Type B pancreatic cell (in vitro differentiated cells): ENCODE data around the gene ST6GAL1. TPM values are rescaled to one million over a fixed set of nuclear protein-coding genes. Genes with fewer than 3 reads are reported as not detected.

Source experiments
- DNase-seq: peaks from one replicate; pipeline ENCODE4 v3.0.0; 2021; ENCODE audit warnings: mixed read lengths; ENCODE audit not compliant: unreplicated experiment; ENCODE audit errors: extremely low spot score
- H3K27ac Mint-ChIP-seq: 2 replicates; pipeline ENCODE4 v1.8.0; 2021; ENCODE audit warnings: mild to moderate bottlenecking, mixed read lengths
- H3K27me3 Mint-ChIP-seq: 2 replicates; pipeline ENCODE4 v1.8.0; 2021; ENCODE audit warnings: mixed read lengths
- H3K36me3 Mint-ChIP-seq: 2 replicates; pipeline ENCODE4 v1.8.0; 2021; ENCODE audit warnings: mixed read lengths
- H3K4me1 Mint-ChIP-seq: one replicate; pipeline ENCODE4 v1.8.0; 2021; ENCODE audit warnings: mixed read lengths; ENCODE audit not compliant: unreplicated experiment
- H3K4me3 Mint-ChIP-seq: 2 replicates; pipeline ENCODE4 v1.8.0; 2021; ENCODE audit warnings: mild to moderate bottlenecking, mixed read lengths
- H3K9me3 Mint-ChIP-seq: 2 replicates; pipeline ENCODE4 v1.8.0; 2021; ENCODE audit warnings: mixed read lengths
- total RNA-seq: library from RNA; stranded (reverse); gene quantifications from 2 replicates; pipeline ENCODE4 v1.2.1, GENCODE V29; 2021; ENCODE audit warnings: low replicate concordance
- TF ChIP-seq, protein P1 (sequence below): fragments of 200-600 bp; sonication (generic); conservative IDR thresholded peaks from 2 replicates; pipeline ENCODE4 v1.5.0; 2021; ENCODE audit warnings: antibody characterized with exemption, mild to moderate bottlenecking

The ST6GAL1 gene
- total RNA-seq, 1 donor from 2014 or later: 51.8 TPM

DNA sequence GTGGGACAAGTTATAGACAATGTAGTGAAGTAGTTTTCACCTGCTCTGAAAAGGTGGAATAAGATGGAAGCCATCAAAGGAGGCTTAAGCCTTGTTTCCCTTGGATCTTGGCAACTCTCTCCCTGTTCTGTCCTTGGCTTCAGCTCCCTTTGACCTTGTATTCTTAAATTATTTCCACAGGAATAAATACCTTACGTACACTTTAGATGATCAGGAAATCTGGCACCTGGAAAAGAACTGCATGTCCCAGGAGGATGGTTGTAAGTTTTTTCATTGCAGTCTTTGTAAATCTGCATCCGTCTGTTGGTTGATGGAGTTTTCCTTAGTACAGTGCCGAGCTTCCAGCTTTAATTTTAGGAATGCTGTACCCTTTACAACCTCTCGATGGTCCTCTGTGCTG, 11.8 kb downstream of the ST6GAL1 start:
- peaks cover 35% of the 10 kb centered on the region for H3K36me3 Mint-ChIP-seq

DNA sequence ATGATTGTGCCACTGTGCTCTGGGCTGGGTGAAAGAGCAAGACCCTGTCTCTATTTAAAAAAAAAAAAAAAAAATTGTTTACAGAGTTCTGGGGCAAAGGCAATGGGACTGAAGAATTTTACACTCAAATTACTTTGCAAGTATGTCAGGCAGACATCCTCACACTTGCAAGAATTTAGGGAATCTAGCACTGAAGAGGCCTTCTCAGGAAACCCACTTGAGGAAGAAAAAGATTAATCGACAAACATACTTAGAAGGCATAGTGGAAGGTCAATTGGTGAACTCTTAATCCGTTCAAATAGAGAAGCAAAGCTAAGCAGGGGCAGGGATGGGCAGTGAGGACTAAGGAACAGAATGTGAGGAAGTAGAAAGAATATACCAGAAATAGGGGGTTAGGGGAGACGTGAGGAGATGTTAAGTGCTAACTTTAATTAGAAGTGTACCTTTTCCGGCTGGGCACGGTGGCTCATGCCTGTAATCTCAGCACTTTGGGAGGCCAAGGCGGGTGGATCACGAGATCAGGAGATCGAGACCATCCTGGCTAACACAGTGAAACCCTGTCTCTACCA, 15.0 kb downstream of the ST6GAL1 start:
- peaks cover 27% of the 10 kb centered on the region for H3K36me3 Mint-ChIP-seq
- no peak overlapping the region for H3K27ac Mint-ChIP-seq
- peaks cover 19% of the 10 kb centered on the region for H3K4me1 Mint-ChIP-seq

More for the DNA sequence above, 11.8 kb downstream of the ST6GAL1 start:
- no peak for DNase-seq
- no peaks in the 10 kb centered on the region for H3K27me3 Mint-ChIP-seq
- H3K9me3 Mint-ChIP-seq: peaks cover 4% of the 10 kb centered on the region
- H3K4me3 Mint-ChIP-seq: no peak overlapping the region
- H3K27ac Mint-ChIP-seq: no peak overlapping the region
- TF ChIP-seq, protein P1, sequence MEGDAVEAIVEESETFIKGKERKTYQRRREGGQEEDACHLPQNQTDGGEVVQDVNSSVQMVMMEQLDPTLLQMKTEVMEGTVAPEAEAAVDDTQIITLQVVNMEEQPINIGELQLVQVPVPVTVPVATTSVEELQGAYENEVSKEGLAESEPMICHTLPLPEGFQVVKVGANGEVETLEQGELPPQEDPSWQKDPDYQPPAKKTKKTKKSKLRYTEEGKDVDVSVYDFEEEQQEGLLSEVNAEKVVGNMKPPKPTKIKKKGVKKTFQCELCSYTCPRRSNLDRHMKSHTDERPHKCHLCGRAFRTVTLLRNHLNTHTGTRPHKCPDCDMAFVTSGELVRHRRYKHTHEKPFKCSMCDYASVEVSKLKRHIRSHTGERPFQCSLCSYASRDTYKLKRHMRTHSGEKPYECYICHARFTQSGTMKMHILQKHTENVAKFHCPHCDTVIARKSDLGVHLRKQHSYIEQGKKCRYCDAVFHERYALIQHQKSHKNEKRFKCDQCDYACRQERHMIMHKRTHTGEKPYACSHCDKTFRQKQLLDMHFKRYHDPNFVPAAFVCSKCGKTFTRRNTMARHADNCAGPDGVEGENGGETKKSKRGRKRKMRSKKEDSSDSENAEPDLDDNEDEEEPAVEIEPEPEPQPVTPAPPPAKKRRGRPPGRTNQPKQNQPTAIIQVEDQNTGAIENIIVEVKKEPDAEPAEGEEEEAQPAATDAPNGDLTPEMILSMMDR: no peak
- H3K4me1 Mint-ChIP-seq: peaks cover 26% of the 10 kb centered on the region

DNA sequence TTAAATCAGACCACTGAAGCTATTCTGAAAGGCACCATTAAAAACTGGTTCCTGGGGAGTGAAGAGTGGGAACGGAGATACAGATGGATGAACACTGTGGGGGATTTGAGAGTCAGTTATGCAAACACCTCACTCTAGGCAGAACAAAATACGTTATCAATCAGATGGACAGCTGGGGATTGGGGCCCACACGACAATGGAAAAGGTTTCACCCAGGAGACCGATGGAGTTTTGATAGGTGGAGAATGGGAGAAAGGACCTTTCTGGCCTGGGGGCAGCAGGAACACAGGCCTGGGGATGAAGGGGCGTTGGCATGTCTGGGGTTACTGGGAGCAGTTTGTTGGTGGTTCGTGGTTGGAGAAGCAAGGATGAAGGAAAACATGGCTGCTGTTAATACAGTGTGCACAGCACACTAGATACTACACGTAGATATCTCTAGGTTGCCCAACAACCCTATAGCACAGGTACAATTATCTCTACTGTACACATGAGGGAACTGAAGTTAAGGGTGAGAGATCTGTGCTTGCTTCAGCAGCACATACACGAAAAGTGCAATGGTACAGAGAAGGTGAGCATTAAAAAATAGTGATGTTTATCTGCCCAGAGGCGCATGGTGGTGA, 16.5 kb downstream of the ST6GAL1 start:
- H3K36me3 Mint-ChIP-seq: peaks cover 31% of the 10 kb centered on the region
- peak overlapping the region; percentile 8 for H3K4me3 Mint-ChIP-seq
- H3K4me1 Mint-ChIP-seq: peaks cover 14% of the 10 kb centered on the region
- peak overlapping the region; percentile 50 for H3K27ac Mint-ChIP-seq
- H3K9me3 Mint-ChIP-seq: peaks cover 4% of the 10 kb centered on the region
- no peak for DNase-seq
- TF ChIP-seq, protein P1: no peak
- H3K27me3 Mint-ChIP-seq: no peaks in the 10 kb centered on the region

More for the DNA sequence above, 15.0 kb downstream of the ST6GAL1 start:
- Mint-ChIP-seq H3K27me3 (no peaks in the 10 kb centered on the region), H3K4me3 (peak overlapping the region; percentile 11), H3K9me3 (peaks cover 4% of the 10 kb centered on the region)
- DNase-seq: no peak
- TF ChIP-seq, protein P1: no peak

DNA sequence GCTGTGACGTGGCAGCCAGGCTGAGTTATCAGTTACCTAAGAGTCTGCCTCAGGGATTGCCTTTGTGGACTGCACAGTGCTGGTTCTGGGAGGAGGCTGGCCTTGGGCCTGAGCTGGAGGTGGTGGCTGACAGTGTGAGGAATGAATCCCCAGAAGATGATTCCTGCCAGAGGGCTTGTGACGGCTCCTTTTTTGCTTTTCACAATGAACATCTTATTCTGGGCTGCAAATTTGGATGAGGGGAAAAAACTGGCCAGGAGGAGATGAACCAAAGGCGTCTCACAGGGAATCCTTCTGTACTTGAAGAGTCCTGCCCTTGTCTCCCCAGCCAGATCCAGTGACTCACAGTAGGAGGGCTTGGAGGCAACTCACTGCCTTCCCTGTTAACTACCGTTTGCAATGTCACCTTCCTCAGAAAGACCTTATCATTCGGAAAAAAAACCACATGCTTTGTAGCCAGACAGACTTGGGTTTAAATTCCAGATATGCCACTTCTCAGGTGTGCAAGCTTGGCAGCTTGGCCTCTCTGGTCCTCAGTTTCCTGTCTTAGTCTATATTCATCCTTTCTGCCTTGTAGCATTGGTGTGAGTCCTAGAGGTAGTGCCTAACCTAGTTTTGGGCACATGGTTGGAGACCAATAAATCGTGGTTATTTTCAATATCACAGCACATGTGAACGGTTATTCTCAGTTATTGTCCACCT, 19.1 kb downstream of the ST6GAL1 start:
- Mint-ChIP-seq H3K4me3 (no peak overlapping the region), H3K36me3 (peaks cover 24% of the 10 kb centered on the region)
- TF ChIP-seq, protein P1: no peak

DNA sequence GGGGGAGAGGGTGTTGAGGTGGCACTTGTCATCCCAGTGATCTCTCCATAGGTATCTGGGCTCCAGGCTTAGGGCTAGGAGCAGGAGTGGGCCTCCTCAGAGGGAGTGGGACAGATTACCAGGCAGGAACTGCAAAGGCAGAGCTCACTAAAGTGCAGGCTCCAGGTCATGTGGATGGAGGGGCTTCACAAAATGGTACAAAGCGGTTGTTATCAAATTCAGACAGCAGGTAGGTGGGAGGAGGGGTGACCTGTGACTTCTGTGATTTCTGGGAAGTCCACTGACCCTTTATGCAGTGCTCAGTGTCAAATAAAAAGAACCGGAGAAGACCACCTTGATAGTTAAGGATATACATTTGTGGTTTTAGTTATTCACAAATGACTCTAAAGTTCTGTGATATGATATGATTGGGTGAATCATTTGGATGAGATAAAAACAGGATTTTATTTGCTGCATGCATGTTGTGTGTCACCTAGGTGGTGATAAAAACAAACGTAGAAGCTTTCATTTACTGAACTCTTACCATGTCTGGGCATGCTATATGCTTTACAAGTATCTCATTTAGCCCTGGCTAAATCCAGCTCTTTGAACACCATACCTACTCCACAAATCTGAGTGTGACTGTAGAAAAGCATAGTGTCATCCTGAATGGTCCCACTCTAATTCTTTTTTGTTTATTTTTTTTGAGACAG, 20.2 kb downstream of the ST6GAL1 start:
- no peaks in the 10 kb centered on the region for H3K27me3 Mint-ChIP-seq
- H3K4me3 Mint-ChIP-seq: no peak overlapping the region
- H3K36me3 Mint-ChIP-seq: peaks cover 20% of the 10 kb centered on the region
- DNase-seq: no peak
- H3K9me3 Mint-ChIP-seq: peaks cover 9% of the 10 kb centered on the region
- no peak overlapping the region for H3K27ac Mint-ChIP-seq
- TF ChIP-seq, protein P1: no peak
- peaks cover 10% of the 10 kb centered on the region for H3K4me1 Mint-ChIP-seq

More for the DNA sequence above, 19.1 kb downstream of the ST6GAL1 start:
- Mint-ChIP-seq H3K4me1 (peaks cover 14% of the 10 kb centered on the region), H3K27me3 (no peaks in the 10 kb centered on the region), H3K9me3 (peaks cover 13% of the 10 kb centered on the region), H3K27ac (no peak overlapping the region)
- no peak for DNase-seq
